Measurements from ENCODE around the gene PAXIP1.

Gene PAXIP1

DNA sequence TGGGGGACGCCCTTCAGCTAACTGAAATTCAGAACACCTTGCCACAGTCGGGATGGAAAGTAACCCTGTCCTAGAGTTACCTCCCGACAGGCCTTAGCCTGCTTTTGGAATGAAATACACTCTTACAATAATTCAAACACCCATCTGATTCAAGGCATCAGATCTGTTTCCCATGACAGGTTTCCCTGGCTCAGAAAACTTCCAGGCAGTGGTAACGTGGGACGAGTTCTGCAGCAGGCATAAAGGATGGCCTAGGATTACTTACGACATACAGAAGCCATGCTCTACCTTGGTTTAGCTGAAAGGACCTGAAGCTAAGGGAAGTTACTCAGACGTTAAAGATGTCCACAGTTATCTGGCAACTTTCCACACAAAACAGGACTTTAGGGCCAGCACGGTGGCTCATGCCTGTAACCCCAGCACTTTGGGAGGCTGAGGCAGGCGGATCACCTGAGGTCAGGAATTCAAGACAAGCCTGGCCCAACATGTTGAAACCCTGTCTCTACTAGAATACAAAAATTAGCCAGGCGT, 5.0 kb downstream of the PAXIP1 start:
- TF ChIP-seq POLR2AphosphoS5 (IDR thresholded peaks at IDR 0.05; ENCODE audit: low read depth, low read length) (no peak), FOXP2 (optimal IDR thresholded peaks at IDR 0.05; ENCODE audit: borderline replicate concordance, extremely low read depth, extremely low read length, insufficient read depth) (no peak), SIN3A (IDR thresholded peaks at IDR 0.05; ENCODE audit: borderline replicate concordance, insufficient read depth, low read length) (no peak), TAF1 (IDR thresholded peaks at IDR 0.05; ENCODE audit: borderline replicate concordance, insufficient read depth, low read length) (no peak)
- TF ChIP-seq, protein P1, sequence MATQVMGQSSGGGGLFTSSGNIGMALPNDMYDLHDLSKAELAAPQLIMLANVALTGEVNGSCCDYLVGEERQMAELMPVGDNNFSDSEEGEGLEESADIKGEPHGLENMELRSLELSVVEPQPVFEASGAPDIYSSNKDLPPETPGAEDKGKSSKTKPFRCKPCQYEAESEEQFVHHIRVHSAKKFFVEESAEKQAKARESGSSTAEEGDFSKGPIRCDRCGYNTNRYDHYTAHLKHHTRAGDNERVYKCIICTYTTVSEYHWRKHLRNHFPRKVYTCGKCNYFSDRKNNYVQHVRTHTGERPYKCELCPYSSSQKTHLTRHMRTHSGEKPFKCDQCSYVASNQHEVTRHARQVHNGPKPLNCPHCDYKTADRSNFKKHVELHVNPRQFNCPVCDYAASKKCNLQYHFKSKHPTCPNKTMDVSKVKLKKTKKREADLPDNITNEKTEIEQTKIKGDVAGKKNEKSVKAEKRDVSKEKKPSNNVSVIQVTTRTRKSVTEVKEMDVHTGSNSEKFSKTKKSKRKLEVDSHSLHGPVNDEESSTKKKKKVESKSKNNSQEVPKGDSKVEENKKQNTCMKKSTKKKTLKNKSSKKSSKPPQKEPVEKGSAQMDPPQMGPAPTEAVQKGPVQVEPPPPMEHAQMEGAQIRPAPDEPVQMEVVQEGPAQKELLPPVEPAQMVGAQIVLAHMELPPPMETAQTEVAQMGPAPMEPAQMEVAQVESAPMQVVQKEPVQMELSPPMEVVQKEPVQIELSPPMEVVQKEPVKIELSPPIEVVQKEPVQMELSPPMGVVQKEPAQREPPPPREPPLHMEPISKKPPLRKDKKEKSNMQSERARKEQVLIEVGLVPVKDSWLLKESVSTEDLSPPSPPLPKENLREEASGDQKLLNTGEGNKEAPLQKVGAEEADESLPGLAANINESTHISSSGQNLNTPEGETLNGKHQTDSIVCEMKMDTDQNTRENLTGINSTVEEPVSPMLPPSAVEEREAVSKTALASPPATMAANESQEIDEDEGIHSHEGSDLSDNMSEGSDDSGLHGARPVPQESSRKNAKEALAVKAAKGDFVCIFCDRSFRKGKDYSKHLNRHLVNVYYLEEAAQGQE (IDR thresholded peaks at IDR 0.05; ENCODE audit: insufficient read depth in 1 of 2, low read depth in 2 of 2, low read length in 2 of 2) = no peak

DNA sequence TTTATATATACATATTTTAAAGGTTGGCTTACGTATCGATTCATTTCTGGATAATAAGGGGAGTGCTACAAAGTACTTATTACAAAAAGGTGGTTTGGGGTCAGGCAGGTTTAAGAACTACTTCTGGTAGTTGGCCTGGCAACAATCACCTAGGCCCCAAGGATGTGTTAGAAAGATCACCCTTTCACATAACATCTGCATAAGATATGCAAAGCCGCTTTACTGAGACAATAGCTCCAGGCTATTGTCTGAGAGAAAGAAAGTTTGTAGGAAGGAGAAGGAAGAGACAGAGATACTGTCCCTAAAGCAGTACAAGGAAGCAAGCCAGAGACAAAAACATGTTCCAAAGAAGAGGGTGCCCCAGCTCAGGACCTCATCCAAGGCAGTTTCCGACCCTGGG, 6.2 kb downstream of the PAXIP1 start:
- no peak for TF ChIP-seq POLR2AphosphoS5 (IDR thresholded peaks at IDR 0.05; ENCODE audit: low read depth, low read length)
- TF ChIP-seq TAF1 (IDR thresholded peaks at IDR 0.05; ENCODE audit: borderline replicate concordance, insufficient read depth, low read length) = no peak
- no peak for TF ChIP-seq SIN3A (IDR thresholded peaks at IDR 0.05; ENCODE audit: borderline replicate concordance, insufficient read depth, low read length)
- TF ChIP-seq, protein P1 (IDR thresholded peaks at IDR 0.05; ENCODE audit: insufficient read depth in 1 of 2, low read depth in 2 of 2, low read length in 2 of 2) = no peak
- TF ChIP-seq FOXP2 (optimal IDR thresholded peaks at IDR 0.05; ENCODE audit: borderline replicate concordance, extremely low read depth, extremely low read length, insufficient read depth) = no peak

DNA sequence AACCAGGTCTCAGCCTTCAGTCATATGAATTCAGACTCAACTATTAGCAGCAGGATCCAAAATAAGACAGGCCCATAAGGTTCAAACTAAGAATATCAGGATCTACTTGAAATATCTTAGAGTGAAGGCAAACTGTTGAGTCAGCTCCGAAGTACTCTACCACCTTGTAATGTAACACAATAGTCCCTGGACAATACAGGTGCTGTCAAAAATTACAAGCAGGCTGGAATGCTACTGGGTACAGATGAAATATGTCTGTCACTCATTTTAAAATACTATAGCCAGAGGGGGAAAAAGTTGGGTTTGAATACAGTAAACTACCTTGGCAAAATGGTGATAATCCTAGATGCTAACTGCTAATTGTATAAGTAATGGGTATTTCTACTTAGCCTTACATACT, 6.8 kb downstream of the PAXIP1 start:
- TF ChIP-seq TAF1 (IDR thresholded peaks at IDR 0.05; ENCODE audit: borderline replicate concordance, insufficient read depth, low read length) (no peak), POLR2AphosphoS5 (IDR thresholded peaks at IDR 0.05; ENCODE audit: low read depth, low read length) (no peak), SIN3A (IDR thresholded peaks at IDR 0.05; ENCODE audit: borderline replicate concordance, insufficient read depth, low read length) (no peak), FOXP2 (optimal IDR thresholded peaks at IDR 0.05; ENCODE audit: borderline replicate concordance, extremely low read depth, extremely low read length, insufficient read depth) (no peak)
- TF ChIP-seq, protein P1 (IDR thresholded peaks at IDR 0.05; ENCODE audit: insufficient read depth in 1 of 2, low read depth in 2 of 2, low read length in 2 of 2) = no peak

DNA sequence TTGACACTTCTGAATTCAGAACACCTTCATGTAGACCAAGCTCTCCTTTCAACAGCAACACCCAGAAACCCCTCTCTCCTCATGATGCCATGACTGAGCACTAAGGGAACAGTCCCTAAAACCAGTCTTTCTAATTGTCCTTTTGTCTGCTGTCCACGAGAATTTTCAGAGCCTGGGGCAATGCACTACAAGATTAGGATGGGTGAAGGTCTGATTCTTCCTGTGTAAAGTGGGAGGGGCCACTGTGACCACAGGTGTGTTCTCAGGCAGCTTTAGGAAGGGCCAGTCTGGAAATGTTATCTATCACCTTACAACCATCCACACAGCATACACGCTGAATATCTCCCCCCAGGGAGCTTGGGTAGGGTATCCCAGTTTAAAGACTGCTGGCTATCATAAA, 7.9 kb downstream of the PAXIP1 start:
- TF ChIP-seq FOXP2 (optimal IDR thresholded peaks at IDR 0.05; ENCODE audit: borderline replicate concordance, extremely low read depth, extremely low read length, insufficient read depth) = no peak
- no peak for TF ChIP-seq POLR2AphosphoS5 (IDR thresholded peaks at IDR 0.05; ENCODE audit: low read depth, low read length)
- TF ChIP-seq, protein P1 (IDR thresholded peaks at IDR 0.05; ENCODE audit: insufficient read depth in 1 of 2, low read depth in 2 of 2, low read length in 2 of 2) = no peak
- TF ChIP-seq TAF1 (IDR thresholded peaks at IDR 0.05; ENCODE audit: borderline replicate concordance, insufficient read depth, low read length) = no peak
- no peak for TF ChIP-seq SIN3A (IDR thresholded peaks at IDR 0.05; ENCODE audit: borderline replicate concordance, insufficient read depth, low read length)

All from PFSK-1 (cell line).